ENCODE results near the gene ORM2. TPM values are rescaled to one million over a fixed set of nuclear protein-coding genes. Genes with fewer than 3 reads are reported as not detected.
A peak's percentile ranks its signal among the peaks of the same experiment; 100 is the strongest.
"Not testable (repeated sequence)": the region's sequence is repeated elsewhere in the genome, so short reads cannot be mapped to it uniquely, and the experiment has no call there.

The ORM2 gene
- not detected in 2 replicates for total RNA-seq (2014; rRNA removed)
- not detected for polyA plus RNA-seq (2012)

GRCh38 chr9:114329625-114330022 is at the start of gene ORM2:
Gene ORM2, plus strand, starts transcription at chr9:114329869. Its CDS starts 36 bp downstream, at chr9:114329905.
- not testable (repeated sequence) for DNase-seq (ENCODE audit: low read depth)

GRCh38 chr9:114280636-114281472 is 48.8 kb upstream of the ORM2 start:
- DNase-seq (ENCODE audit: low read depth): peak; percentile 47

GRCh38 chr9:114281473-114282103 is 48.1 kb upstream of the ORM2 start:
- DNase-seq (ENCODE audit: low read depth): no peak

- no peak for DNase-seq (ENCODE audit: low read depth)
Measured at GRCh38 chr9:114282104-114282485, 47.6 kb upstream of the ORM2 start.

GRCh38 chr9:114282507-114282906 is 47.2 kb upstream of the ORM2 start:
- DNase-seq (ENCODE audit: low read depth): no peak

- peak; percentile 64 for DNase-seq (ENCODE audit: low read depth)
Measured at GRCh38 chr9:114282926-114283325, 46.7 kb upstream of the ORM2 start.

GRCh38 chr9:114283551-114284111 is 46.0 kb upstream of the ORM2 start:
- DNase-seq (ENCODE audit: low read depth): no peak

GRCh38 chr9:114284316-114285060 is 45.2 kb upstream of the ORM2 start:
- DNase-seq (ENCODE audit: low read depth): no peak

GRCh38 chr9:114285166-114285867 is 44.4 kb upstream of the ORM2 start:
- peak; percentile 80 for DNase-seq (ENCODE audit: low read depth)

GRCh38 chr9:114286146-114286679 is 43.5 kb upstream of the ORM2 start:
- DNase-seq (ENCODE audit: low read depth): no peak

- DNase-seq (ENCODE audit: low read depth): no peak
Measured at GRCh38 chr9:114287001-114287762, 42.5 kb upstream of the ORM2 start.

GRCh38 chr9:114287763-114288192 is 41.9 kb upstream of the ORM2 start:
- DNase-seq (ENCODE audit: low read depth): no peak

- no peak for DNase-seq (ENCODE audit: low read depth)
Measured at GRCh38 chr9:114288193-114289091, 41.2 kb upstream of the ORM2 start.

- no peak for DNase-seq (ENCODE audit: low read depth)
Measured at GRCh38 chr9:114289106-114289505, 40.6 kb upstream of the ORM2 start.

- no peak for DNase-seq (ENCODE audit: low read depth)
Measured at GRCh38 chr9:114289571-114290481, 39.8 kb upstream of the ORM2 start.

- DNase-seq (ENCODE audit: low read depth): no peak
Measured at GRCh38 chr9:114290561-114290986, 39.1 kb upstream of the ORM2 start.

- peak; percentile 56 for DNase-seq (ENCODE audit: low read depth)
Measured at GRCh38 chr9:114291064-114291474, 38.6 kb upstream of the ORM2 start.

Measured in LHCN-M2 (cell line).